ENCODE data around the gene NTNG1. TPM values are rescaled to one million over a fixed set of nuclear protein-coding genes. Genes with fewer than 3 reads are reported as not detected.

The NTNG1 gene
- total RNA-seq, 1 donor from 2014 or later: 0.83 TPM

DNA sequence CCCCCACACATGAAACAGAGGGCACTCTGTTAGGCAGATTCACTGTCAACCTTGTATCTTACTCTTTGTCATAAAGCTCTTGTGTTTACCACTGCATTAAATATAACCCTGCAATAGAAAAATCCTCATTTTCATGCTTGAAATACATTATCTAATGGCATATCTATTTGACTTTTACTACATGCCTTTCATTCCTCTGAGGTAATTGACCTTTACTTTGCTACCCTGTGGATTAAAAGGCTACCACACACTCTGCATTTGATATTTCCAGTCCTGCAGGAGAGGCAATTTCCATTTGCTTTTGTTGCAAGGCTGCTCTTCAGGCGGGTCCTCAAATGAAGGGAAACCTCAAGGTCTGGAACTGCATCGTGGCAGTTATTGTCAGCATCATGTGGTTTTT, 238.0 kb downstream of the NTNG1 start:
- DNase-seq (ENCODE audit: low spot score in 2 of 2, unreplicated experiment in 2 of 2): no peak
- H3K36me3 Mint-ChIP-seq: no peaks in the 10 kb centered on the region
- no peak overlapping the region for H3K27ac Mint-ChIP-seq
- no peaks in the 10 kb centered on the region for H3K9me3 Mint-ChIP-seq
- TF ChIP-seq, protein P1, sequence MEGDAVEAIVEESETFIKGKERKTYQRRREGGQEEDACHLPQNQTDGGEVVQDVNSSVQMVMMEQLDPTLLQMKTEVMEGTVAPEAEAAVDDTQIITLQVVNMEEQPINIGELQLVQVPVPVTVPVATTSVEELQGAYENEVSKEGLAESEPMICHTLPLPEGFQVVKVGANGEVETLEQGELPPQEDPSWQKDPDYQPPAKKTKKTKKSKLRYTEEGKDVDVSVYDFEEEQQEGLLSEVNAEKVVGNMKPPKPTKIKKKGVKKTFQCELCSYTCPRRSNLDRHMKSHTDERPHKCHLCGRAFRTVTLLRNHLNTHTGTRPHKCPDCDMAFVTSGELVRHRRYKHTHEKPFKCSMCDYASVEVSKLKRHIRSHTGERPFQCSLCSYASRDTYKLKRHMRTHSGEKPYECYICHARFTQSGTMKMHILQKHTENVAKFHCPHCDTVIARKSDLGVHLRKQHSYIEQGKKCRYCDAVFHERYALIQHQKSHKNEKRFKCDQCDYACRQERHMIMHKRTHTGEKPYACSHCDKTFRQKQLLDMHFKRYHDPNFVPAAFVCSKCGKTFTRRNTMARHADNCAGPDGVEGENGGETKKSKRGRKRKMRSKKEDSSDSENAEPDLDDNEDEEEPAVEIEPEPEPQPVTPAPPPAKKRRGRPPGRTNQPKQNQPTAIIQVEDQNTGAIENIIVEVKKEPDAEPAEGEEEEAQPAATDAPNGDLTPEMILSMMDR (IDR thresholded peaks at IDR 0.05; ENCODE audit: unreplicated experiment): no peak
- H3K4me1 Mint-ChIP-seq: peaks cover 12% of the 10 kb centered on the region
- peaks cover 4% of the 10 kb centered on the region for H3K27me3 Mint-ChIP-seq (ENCODE audit: low read depth)
- no peak overlapping the region for H3K4me3 Mint-ChIP-seq

DNA sequence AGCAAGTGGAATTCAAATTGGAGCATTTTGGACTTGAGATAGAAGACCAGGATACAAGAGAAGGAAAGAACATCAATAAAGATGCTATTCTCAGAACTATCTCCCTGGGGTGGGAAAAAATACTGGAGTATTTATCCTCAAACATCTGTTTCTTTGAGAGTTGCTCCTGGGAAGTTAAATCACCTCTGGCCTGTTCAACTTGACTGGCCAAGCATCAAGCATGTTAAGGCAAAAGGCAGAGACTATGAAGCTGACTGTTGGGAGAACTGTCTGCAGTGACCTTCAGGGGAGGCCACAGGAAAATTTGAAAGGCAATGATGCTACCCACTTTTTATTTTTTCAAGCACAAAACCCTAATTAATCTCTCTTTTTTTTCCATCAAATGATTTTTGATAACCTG, 239.0 kb downstream of the NTNG1 start:
- H3K9me3 Mint-ChIP-seq: no peaks in the 10 kb centered on the region
- H3K27me3 Mint-ChIP-seq (ENCODE audit: low read depth): peaks cover 4% of the 10 kb centered on the region
- TF ChIP-seq, protein P1 (IDR thresholded peaks at IDR 0.05; ENCODE audit: unreplicated experiment): no peak
- peaks cover 12% of the 10 kb centered on the region for H3K4me1 Mint-ChIP-seq
- H3K36me3 Mint-ChIP-seq: no peaks in the 10 kb centered on the region
- no peak for DNase-seq (ENCODE audit: low spot score in 2 of 2, unreplicated experiment in 2 of 2)
- H3K4me3 Mint-ChIP-seq: no peak overlapping the region
- no peak overlapping the region for H3K27ac Mint-ChIP-seq

DNA sequence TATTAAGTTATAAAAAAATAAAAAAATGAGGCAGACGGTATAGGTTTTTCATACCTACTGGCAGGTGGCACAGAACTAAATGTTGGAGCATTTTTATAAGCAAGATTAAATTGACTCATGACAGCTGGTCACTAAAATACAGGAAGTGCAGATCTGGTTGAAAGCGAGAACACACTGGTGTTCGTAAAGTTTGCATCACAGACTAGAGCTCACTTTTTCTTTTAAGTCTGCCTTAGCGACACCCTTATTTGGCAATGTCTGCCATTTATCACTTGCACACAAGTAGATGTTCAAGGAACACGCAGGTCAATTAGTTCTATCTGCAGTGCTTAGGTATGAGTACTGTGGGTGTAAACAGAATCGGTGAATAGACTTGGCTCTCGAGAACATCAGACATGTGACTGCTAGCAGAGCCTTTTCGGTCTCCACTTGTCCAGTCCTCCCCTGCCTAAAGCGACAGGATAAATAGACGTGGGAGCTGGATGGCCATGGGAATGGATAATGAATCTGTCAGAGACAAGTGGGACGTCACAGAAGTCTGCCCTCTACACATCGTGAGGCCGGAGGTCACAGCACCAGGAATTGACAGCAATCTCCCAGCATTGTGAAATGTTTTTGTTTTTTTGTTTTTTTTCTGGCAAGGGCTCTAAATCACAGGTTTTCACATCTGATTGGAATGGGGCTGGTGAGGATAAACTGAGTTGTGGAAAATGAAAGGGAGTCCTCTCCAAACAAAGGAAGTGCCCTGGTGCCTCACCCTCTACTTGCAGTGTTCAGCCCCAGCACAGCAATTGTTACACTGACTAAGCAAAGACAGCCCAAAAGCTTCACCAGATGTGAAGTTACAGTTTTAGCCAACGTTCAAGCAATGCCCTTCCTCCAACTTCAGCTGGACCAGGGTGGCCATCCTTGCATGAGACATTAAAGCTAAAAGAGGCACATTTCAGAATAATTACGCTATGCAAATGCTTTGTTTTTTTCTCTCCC, 248.9 kb downstream of the NTNG1 start:
- no peak overlapping the region for H3K4me3 Mint-ChIP-seq

DNA sequence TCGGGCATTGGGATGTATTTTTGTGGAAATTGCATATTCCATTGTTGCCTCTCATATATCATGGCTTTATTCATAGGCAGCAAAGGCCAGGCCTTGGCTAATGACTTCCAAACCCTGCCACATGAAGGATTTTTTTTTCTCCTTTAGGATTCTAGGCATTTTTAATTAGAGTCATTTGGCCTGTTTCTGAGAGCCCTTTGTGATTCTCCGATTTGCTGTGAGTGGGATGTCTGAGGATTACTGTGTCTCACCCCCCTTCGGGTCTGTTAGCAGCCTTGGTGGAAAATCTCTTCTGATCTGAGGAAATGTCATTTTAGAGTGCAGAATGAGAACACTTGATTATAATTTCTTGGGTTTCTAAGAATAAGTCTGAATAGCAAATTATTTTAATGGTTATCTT, 253.5 kb downstream of the NTNG1 start:
- no peak for DNase-seq (ENCODE audit: low spot score in 2 of 2, unreplicated experiment in 2 of 2)
- H3K36me3 Mint-ChIP-seq: no peaks in the 10 kb centered on the region
- TF ChIP-seq, protein P1 (IDR thresholded peaks at IDR 0.05; ENCODE audit: unreplicated experiment): no peak
- H3K9me3 Mint-ChIP-seq: peaks cover 12% of the 10 kb centered on the region
- H3K27me3 Mint-ChIP-seq (ENCODE audit: low read depth): no peaks in the 10 kb centered on the region
- no peak overlapping the region for H3K27ac Mint-ChIP-seq
- no peaks in the 10 kb centered on the region for H3K4me1 Mint-ChIP-seq
- H3K4me3 Mint-ChIP-seq: no peak overlapping the region

More for the DNA sequence above, 248.9 kb downstream of the NTNG1 start:
- H3K27ac Mint-ChIP-seq: no peak overlapping the region
- H3K36me3 Mint-ChIP-seq: no peaks in the 10 kb centered on the region
- no peaks in the 10 kb centered on the region for H3K27me3 Mint-ChIP-seq (ENCODE audit: low read depth)
- H3K9me3 Mint-ChIP-seq: peaks cover 9% of the 10 kb centered on the region
- no peaks in the 10 kb centered on the region for H3K4me1 Mint-ChIP-seq
- no peak for DNase-seq (ENCODE audit: low spot score in 2 of 2, unreplicated experiment in 2 of 2)
- TF ChIP-seq, protein P1 (IDR thresholded peaks at IDR 0.05; ENCODE audit: unreplicated experiment): no peak

DNA sequence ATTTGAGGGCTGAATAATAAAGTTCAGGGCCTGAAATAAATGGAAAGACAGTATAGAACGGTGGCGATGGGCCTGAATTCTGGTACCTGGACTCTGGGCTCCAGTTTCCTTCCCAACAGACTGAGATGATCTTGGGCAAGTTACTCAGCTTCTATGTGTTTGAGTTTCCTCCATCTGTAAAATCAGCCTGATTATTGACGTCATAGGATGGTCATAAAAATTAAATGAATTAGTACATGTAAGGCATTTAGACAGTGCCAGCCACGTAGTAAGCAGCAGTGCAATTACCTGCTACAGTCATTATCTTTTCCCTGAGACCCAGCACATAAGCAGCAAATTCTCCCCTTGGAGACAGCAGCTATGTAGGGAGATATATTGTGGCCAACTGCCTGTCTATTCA, 260.9 kb downstream of the NTNG1 start:
- DNase-seq (ENCODE audit: low spot score in 2 of 2, unreplicated experiment in 2 of 2): no peak
- no peaks in the 10 kb centered on the region for H3K4me1 Mint-ChIP-seq
- peaks cover 2% of the 10 kb centered on the region for H3K9me3 Mint-ChIP-seq
- no peaks in the 10 kb centered on the region for H3K36me3 Mint-ChIP-seq
- no peak overlapping the region for H3K4me3 Mint-ChIP-seq
- TF ChIP-seq, protein P1 (IDR thresholded peaks at IDR 0.05; ENCODE audit: unreplicated experiment): no peak
- peaks cover 3% of the 10 kb centered on the region for H3K27me3 Mint-ChIP-seq (ENCODE audit: low read depth)
- H3K27ac Mint-ChIP-seq: no peak overlapping the region
